ENCODE results near the gene NOL4.
"Not testable (repeated sequence)": the region's sequence is repeated elsewhere in the genome, so short reads cannot be mapped to it uniquely, and the experiment has no call there.

NOL4 gene, protein sequence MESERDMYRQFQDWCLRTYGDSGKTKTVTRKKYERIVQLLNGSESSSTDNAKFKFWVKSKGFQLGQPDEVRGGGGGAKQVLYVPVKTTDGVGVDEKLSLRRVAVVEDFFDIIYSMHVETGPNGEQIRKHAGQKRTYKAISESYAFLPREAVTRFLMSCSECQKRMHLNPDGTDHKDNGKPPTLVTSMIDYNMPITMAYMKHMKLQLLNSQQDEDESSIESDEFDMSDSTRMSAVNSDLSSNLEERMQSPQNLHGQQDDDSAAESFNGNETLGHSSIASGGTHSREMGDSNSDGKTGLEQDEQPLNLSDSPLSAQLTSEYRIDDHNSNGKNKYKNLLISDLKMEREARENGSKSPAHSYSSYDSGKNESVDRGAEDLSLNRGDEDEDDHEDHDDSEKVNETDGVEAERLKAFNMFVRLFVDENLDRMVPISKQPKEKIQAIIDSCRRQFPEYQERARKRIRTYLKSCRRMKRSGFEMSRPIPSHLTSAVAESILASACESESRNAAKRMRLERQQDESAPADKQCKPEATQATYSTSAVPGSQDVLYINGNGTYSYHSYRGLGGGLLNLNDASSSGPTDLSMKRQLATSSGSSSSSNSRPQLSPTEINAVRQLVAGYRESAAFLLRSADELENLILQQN
- 0 to 0.14 reads per million in 2 donors for total RNA-seq

DNA sequence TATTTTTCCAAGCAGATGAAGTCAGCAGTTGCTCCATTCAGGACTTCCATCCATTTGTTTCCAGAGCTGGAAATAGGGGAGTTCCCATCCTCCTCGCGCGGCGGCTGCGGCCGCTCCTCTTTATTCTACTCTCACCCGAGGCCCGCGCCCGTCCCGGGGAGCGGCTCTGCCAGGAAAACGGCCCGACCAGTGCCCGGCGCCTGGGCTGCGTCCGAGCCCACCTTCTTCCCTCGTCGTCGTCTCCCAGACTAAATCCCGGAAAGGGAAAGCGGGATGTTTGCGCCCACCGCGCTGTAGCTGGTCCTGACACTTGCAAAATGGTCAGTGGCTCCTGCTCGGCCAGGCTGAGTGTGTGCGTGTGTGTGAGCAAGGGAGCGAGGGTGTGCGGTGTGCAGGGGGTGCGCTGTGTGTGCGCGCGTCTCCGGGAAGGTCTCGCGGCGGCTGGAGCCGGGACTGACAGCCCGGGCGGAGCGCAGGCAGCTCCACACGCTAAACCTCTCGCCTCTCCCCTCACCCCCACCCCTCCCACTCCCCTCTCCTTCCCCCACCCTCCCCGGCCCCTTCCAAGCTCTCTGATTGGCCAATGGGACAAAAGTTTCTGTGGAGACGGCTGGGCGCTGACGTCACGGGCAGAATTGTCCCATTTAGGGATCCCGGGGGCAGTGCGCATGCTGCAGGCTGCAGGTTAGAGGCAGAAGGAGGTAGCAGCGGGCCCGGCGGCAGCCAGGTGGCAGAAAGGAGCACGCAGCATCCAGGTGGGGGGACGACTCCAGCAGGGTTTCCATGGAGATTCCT, at the start of gene NOL4:
TSS of gene NOL4 (minus strand) at position 491 of the 795 bp plus-strand sequence. CDS start 1,660 bp downstream, outside the sequence.
- DNase-seq: no peak

DNA sequence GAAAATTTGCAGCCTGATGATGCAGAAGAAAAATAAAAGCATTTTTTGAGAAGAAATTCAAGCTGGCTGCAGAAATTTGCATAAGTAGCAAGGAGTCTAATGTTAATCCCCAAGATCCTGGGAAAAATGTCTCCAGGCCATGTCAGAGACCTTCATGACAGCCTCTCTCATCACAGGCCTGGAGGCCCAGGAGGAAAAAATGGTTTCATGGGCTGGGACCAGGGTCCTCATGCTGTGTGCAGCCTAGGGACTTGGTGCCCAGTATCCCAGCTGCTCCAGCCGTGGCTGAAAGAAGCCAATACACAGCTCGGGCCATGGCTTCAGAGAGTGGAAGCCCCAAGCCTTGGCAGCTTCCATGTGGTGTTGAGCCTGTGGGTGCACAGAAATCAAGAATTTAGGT, 41.3 kb upstream of the NOL4 start:
- not testable (repeated sequence) for DNase-seq

DNA sequence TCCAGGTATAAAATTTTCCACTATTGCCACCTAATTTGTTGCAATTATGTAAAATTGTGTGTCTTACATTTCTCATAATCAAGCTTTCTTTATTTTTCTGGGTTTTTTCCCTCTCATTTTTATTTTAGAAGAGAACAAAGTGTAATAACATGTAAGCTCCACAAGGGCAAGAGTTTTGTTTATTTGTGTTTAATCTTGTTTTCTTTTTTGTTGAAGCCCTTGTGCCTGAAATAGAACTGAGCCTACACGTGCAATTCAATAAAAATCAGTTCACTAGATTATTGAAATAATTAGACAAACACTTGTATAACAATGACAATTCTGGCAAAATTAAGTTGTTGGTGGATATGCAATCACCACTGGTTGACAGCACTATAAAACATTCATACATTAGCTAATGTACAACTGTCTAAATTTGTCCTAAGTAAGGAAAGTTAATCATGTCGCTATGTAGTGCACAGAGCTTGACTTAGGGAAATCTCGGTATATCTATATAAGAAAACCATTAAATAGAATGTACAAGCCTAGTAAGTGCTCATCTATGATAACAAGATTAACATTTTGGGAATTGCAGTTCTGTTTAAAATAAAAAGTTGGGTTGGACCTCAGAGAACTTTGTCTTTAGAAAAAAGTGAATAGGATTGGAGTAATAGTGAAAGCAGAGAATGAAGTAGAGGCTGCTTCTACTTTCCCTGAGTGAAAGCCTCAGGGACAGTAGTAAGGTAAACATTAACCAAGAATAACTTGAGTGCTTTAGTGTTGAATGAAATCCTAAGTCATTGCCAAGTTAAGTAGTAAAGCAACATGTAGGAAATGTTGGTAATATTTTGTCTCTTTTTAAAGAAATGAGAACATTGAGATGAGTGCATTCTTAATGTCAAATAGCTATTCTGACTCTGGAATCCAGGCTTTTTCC, 37.4 kb upstream of the NOL4 start:
- no peak for DNase-seq

DNA sequence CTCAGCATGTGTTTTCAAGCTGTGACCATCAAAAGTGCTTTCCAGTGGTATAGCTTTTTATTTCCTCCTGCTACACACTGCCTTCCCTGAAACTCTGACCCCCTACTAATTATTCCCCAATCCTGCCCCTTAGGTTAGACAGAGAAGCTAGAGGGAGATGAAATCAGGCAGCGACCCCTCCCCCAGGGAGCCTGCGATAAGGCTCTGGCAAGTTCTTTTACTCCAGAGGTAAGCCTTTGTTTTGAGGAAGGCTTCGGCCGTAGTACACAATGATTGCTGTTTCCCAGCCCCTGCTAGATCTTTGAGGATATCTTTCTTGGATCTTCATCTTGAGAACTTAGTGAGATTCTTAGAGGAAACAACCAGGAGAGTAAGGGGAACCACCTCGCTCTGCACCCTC, 33.5 kb upstream of the NOL4 start:
- no peak for DNase-seq

DNA sequence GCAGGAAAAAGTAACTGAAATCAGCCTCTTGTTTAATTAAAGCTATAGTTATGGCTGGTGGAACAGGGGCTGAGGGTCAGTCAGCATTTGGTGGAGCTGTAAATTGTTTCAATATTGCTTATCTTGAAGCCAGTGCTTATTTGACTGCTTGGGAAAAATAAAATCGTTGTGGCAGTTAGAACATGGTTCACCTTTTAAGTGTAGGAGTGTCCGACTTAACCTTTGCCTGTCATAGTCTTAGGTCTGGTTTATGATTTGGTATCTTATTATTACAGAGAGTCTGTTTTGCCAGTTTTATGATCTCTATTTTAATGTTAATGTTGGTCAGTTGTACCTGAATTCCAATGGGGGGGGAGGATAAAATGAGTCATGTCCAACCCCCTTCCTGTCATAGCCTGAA, 27.2 kb upstream of the NOL4 start:
- no peak for DNase-seq

DNA sequence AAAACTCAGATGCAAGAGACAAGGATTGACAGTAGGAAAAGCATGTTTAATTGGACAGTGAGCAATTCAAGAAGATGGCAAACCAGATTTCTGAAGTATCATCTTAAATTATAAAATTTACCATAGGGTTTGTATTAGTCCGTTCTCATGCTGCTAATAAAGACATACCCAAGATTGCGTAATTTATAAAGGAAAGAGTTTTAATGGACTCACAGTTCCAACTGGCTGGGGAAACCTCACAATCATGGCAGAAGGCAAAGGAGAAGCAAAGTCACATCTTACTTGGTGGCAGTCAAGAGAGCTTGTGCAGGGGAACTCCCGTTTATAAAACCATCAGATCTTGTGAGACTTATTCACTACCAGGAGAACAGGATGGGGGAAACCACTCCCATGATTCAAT, 24.0 kb upstream of the NOL4 start:
- DNase-seq: no peak

DNA sequence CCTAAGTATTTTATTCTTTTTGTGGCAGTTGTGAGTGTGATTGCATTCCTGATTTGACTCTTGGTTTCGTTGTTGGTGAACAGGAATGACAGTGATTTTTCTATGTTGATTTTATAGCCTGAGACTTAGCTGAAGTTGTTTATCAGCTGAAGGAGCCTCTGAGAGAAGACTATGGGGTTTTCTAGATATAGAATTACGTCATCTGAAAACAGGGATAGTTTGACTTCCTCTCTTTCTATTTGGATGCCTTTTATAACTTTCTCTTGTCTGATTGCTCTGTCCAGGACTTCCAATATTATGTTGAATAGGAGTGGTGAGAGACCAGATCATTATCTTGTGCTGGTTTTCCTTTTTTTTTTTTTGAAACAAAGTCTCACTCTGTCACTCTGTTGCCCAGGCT, 18.0 kb upstream of the NOL4 start:
- no peak for DNase-seq

DNA sequence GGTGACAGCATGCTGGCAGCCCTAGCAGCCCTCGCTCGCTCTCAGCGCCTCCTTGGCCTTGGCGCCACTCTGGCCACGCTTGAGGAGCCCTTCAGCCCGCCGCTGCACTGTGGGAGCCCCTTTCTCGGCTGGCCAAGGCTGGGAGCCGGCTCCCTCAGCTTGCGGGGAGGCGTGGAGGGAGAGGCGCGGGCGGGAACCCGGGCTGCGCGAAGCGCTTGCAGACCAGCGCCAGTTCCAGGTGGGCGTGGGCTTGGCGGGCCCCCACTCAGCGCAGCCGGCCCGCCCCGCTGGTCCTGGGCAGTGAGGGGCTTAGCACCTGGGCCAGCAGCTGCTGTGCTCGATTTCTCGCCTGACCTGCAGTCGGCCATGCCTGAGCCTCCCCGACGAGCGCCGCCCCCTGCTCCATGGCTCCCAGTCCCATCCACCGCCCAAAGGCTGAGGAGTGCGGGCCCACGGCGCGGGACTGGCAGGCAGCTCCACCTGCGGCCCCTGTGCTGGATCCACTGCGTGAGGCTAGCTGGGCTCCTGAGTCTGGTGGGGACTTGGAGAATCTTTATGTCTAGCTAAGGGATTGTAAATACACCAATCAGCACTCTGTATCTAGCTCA, 9.2 kb upstream of the NOL4 start:
- DNase-seq: not testable (repeated sequence)

DNA sequence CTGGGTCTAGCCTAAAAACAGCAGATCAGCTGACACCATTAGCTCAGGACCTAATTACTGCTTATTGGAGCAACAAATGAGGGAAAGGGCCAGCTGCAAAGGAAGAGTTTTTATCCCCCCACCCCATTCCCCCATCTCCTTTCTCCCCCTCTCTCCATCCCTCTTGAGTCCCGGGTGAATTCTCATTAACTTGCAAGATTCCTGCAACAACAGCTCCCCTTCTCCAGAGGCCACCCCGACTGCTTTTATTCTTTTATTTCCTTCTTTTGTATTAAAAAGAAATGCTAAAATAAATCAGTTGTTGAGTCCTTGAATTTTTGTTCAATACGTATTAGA, 473 bp upstream of the NOL4 start:
- DNase-seq: no peak

DNA sequence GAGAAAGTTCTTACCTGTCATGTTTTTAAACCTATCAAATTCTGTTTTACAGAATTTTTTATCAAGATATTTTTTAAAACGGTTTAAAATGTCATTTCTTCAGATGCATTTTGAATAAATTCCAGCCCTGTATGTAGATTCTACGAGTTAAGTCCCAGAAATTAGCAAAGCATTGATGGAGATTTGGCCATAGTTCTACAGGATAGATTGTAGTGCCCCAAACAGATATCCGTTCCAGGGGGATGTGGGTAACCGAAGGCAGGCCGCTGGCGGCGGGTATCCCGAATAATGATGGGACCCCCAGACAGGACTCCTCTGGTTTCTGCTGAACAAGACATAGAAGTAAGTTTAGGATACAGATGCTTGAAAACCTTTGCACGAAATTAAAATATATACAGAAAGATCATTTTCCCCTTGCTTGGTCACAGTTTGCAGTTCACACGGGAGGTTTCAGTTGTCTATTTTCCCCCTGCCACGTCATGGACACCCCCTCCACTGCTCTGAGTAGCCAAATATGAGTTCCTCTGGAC, 755 bp downstream of the NOL4 start:
- no peak for DNase-seq

DNA sequence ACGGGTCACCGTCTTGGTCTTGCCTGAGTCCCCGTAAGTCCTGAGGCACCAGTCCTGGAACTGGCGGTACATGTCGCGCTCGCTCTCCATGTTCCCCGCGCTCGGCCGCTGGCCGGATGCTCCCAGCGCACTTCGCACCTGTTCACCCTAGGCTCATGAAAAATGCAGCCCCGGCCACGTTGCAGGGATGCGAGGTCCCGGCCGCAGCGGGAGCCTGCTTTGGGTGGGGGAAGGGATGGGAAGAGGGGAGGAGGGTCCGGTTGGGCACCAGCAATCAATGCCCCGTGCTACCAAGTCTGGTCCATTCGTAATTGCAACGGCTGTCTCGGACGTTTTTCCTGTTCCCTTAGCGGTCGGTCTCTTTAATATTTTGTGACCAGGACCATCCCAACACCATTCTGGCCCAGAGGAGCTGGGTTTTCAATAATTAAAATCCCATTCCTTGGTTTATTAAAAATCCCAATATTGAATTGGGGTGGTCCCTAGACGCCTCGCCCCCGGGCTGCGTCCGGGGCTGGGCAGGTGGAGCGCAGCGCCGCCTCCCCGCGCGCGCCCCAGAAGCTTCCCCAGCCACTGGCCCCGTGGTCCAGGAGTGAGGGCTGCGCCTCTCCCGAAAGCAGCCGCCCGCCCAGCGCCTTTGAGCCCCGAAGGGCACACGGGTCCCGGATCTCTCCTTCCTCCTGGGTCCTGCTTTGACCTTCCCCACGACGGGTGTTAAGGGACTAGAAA, 1.4 kb downstream of the NOL4 start:
- DNase-seq: no peak

DNA sequence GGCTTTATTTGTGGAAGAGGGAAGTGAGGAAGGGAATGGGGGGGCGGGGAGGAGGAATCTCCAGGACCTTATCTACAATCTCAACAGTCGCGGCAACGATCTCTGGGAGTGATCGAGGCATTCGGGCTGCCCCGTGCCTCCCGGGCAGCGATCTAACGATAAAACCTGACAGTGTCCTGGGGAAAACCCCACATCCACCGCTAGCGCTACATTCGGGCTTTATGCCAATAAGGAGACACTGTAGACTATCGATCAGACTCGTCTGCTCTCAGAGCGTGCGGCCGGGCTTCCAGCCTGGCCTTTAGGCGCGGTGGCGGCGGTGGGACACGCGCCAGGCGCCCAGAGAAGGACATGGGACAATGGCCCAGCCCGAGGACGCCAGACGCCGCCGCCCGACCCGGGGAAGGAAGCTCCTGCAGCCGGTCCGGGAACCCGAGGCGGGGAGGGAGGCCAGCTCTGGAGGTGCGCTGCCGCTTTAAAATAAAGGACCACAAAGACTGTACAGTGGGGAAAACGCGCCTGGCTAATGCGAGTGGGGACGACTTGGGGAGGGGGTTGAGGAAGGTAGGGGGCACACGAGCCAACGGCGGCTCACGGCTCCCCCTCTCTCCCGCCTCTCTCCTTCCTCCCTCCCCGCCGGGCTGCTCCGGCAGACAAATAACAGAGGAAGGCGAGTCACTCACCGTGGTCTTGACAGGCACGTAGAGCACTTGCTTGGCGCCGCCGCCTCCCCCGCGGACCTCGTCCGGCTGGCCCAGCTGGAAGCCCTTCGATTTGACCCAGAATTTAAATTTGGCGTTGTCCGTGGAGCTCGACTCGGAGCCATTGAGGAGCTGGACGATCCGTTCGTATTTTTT, 2.2 kb downstream of the NOL4 start:
- no peak for DNase-seq

DNA sequence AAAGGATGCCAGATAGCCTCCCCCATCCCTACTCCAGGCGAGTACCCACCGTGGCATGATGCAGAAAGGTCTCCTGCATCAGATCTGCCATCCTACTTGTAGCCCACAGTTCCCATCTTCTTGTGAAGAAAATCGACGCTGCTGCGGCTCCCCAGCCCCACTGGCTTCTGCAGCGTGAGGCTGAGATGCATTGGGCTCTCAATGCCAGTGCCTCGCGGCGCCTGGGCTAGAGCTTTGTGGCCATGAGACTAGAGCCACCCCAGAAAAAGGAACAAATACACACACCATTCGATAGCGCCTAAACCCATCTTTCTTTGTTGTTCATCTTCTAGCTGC, 2.8 kb downstream of the NOL4 start:
- DNase-seq: no peak

DNA sequence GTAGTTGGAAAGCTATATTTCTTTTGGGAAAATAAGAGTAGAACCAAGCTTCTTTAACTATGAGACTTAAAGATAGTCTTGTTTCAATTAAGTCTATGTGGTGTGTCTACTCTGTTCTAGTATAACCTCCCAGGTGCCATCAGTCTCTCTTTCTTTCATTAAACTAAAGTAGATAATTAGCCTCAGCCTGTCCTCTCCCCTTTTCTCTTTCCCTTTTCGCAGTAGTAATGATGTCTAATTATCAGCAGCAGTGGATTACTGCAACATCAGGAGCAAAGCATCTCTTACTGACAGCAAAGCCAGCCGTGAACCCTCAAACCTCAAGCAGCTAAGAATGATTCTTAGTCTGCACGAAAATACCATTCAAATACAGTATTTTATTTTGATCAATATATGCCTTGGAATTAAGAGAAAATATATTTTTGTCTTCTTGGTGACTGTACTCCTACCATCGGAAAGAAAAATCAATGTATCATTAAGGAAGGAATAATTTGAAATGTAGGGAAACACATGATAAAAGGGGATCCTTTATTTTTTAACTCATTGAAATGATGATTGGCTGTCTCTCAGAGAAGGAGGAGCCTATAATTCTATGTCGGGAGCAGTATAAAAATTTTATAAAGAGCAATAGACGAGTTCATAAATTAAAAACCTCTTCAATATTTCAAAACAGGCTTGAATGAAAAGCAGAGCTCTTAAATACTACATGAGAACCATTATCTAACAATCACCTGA, 4.5 kb downstream of the NOL4 start:
- no peak for DNase-seq

DNA sequence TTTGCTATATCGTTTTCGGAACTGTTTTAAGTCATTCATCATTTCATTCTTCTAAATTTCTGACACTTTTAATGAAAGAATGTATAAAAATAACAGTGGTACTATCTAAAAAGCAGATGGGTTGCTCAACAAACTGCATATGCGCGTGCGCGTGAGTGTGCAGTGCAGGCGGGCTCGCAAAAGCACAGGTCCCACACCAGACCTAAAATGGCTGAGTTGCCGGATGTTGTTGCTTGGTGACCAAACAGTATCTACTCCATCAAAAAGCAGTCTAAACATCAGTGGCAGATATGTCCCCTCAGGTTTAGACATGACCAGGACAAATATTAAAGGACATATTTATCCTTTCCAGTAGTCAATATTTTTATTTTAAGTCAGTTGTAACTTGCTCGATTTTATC, 5.1 kb downstream of the NOL4 start:
- DNase-seq: no peak

DNA sequence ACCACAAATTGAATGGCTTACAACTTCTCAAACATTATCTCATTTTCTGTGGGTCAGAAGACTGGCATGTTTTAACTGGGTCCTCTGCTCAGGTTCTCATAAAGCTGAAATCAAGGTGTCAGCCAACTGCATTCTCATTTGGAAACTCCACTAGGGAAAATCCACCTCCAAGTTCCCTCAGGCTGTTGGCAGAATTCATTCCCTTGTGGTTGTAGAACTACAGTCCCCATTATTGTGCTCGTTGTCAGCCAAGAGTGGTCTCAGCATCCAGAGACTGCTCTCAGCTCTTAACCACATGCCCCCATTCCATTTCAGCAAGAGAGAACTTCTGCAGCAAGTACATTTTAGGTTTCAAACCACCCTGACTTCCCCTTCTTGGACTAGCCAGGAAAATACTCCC, 12.2 kb downstream of the NOL4 start:
- no peak for DNase-seq

DNA sequence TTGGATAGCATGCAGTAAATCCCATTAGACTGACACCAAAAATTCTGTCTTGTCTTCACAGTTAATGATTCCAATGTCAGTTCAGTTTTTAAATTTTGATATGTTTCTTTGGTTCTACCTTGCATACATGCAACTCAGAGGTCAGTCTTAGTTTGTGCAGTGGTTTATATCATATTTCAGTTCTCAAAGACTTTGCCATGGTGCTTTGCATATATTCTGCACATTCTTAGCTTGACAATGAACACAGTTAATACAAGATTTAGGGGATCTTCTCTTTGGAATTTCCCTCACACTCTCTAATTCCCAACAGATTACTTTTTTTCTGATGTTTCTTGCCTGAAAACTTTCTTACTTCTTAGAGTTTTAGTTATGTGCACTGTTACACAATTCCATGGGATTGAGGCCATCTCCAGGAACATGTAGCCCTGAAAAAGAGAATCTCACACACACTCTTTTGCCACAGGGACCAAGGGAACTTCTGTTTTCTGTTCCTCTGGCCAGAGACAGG, 17.3 kb downstream of the NOL4 start:
- no peak for DNase-seq

DNA sequence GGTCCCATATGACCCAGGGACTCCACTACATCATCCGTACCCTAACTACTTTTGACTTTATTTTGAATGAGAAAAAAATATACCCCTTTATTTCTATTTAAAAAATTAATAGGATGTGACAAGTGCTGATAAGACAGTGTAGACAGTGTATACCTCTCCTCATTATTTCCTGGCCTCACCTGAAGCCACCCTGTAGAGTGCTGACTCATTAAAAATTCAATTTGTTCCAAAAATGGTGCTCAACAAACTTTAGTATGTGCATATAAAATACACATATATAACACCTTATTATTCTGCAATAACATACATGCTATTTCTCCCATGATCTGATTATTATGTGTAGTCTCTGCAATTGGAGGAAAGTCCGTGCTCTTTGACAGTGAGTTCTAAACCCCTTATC, 20.8 kb downstream of the NOL4 start:
- no peak for DNase-seq

DNA sequence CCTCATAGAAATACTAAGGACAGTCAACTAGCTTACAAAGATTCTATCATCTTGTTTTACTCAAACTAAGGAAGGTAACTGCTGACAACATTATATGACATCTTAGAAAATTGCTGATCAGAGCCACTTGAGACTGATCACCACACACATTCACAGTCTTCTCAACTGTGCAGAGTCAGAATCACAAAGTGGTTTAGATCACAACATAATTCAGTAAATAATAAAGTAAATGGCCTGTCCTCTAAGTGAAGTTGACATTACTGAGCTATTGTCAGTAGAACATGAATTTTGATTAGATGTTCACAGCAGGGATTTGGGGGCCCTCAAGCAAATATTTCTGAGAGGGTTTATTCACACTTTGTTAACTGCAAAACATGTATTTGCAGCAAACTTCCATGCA, 28.5 kb downstream of the NOL4 start:
- DNase-seq: no peak
